Fibroblast of lung (primary cell): Measurements from ENCODE around the gene S100A2. TPM values are rescaled to one million over a fixed set of nuclear protein-coding genes. Genes with fewer than 3 reads are reported as not detected.
"Not testable (repeated sequence)": the region's sequence is repeated elsewhere in the genome, so short reads cannot be mapped to it uniquely, and the experiment has no call there.

ENCODE experiments used
- DNase-seq, 2 donors: peaks; one replicate each; pipeline versions ENCODE4 v3.0.0 to v3.0.0-alpha.2; 2010; ENCODE audit warnings: low read depth in 2 of 2
- H2AFZ ChIP-seq: 2 replicates; pipeline ENCODE4 v1.5.1; 2012; ENCODE audit warnings: low read length, control low read depth, inconsistent platforms
- H3K27ac ChIP-seq: 2 replicates; pipeline ENCODE4 v1.5.1; 2011; ENCODE audit warnings: low read length, control low read depth; ENCODE audit not compliant: insufficient read depth
- H3K27me3 ChIP-seq: 2 replicates; pipeline ENCODE4 v1.5.1; 2011; ENCODE audit warnings: mild to moderate bottlenecking, low read length; ENCODE audit not compliant: control insufficient read depth, insufficient read depth
- H3K36me3 ChIP-seq: 2 replicates; pipeline ENCODE4 v1.5.1; 2011; ENCODE audit warnings: low read length; ENCODE audit not compliant: control insufficient read depth, insufficient read depth
- H3K4me1 ChIP-seq: 2 replicates; pipeline ENCODE4 v1.5.1; 2011; ENCODE audit warnings: low read length; ENCODE audit not compliant: control insufficient read depth, insufficient read depth; ENCODE audit errors: extremely low read depth
- H3K4me2 ChIP-seq: 2 replicates; pipeline ENCODE4 v1.5.1; 2011; ENCODE audit warnings: low read length, control low read depth; ENCODE audit not compliant: insufficient read depth; ENCODE audit errors: extremely low read depth
- H3K4me3 ChIP-seq, 4 experiments: fragments of 200-600 bp in 1 of 4; sonication (generic) in 1 of 4; replicated peaks in 1 of 4; 2 replicates each; pipeline ENCODE4 v1.5.1; 2011 to 2016; ENCODE audit warnings: low read length in 4 of 4, low read depth in 3 of 4, mild to moderate bottlenecking in 3 of 4, control low read depth in 2 of 4, inconsistent platforms in 1 of 4, mixed read lengths in 1 of 4; ENCODE audit not compliant: insufficient read depth in 1 of 4; ENCODE audit errors: control extremely low read depth in 1 of 4
- H3K79me2 ChIP-seq: 2 replicates; pipeline ENCODE4 v1.5.1; 2012; ENCODE audit warnings: mild to moderate bottlenecking, low read length, inconsistent platforms; ENCODE audit not compliant: control insufficient read depth, insufficient read depth
- H3K9ac ChIP-seq: 2 replicates; pipeline ENCODE4 v1.5.1; 2011; ENCODE audit warnings: mild to moderate bottlenecking, low read length, control low read depth; ENCODE audit not compliant: insufficient read depth
- H3K9me3 ChIP-seq: 2 replicates; pipeline ENCODE4 v1.5.1; 2012; ENCODE audit warnings: low read depth, low read length; ENCODE audit not compliant: control insufficient read depth, insufficient read depth
- H4K20me1 ChIP-seq: 2 replicates; pipeline ENCODE4 v1.5.1; 2011; ENCODE audit warnings: low read length; ENCODE audit not compliant: control insufficient read depth, insufficient read depth; ENCODE audit errors: extremely low read depth
- EZH2 ChIP-seq: IDR thresholded peaks from 2 replicates; pipeline ENCODE4 v1.5.1; 2012; ENCODE audit warnings: low read length, control low read depth, mild to moderate bottlenecking; ENCODE audit errors: missing control alignments
- polyA plus RNA-seq, 2 donors: library from polyadenylated mRNA; depleted of rRNA in 1 of 2; stranded (reverse) in 1 of 2; unstranded in 1 of 2; fragments of >200 nt; gene quantifications; 2 replicates each; pipeline ENCODE4 v1.2.1, GENCODE V29; 2011 to 2012; ENCODE audit warnings: missing spikeins in 1 of 2
- total RNA-seq: library from RNA; depleted of rRNA; stranded (reverse); fragments of >200 nt; gene quantifications from 2 replicates; pipeline ENCODE4 v1.2.1, GENCODE V29; 2014
- TF ChIP-seq, protein P1 (sequence below), 2 donors: IDR thresholded peaks in 1 of 2; conservative IDR thresholded peaks in 1 of 2; 1 replicate in 1 of 2; 2 replicates in 1 of 2; pipeline ENCODE4 v1.5.1; 2011 to 2012; ENCODE audit warnings: low read length in 2 of 2, control low read depth in 1 of 2, inconsistent platforms in 1 of 2, low read depth in 1 of 2, mild to moderate bottlenecking in 1 of 2

Gene S100A2
- total and polyA plus RNA-seq, 2 donors (not counting 1 experiment from before 2014, with no cell fraction given): 3.6 to 4.8 TPM

DNA sequence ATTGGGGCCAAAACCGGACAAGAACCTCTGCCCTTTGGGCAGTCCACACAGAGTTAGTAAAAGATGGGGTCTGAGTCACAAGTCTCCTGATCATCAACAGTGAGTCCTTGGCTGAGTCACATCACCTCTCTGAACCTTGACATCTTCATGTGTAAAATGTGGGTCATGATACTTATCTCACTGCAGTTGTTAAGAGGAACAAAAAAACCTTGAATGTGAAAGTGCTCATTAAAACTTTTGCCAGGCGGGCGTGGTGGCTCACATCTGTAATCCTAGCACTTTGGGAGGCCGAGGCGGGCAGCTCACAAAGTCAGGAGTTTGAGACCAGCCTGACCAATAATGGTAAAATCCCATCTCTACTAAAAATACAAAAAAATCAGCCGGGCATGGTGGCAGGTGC is 31.6 kb upstream of the S100A2 start:
- Histone ChIP-seq H4K20me1 (no peaks in the 10 kb centered on the region), H3K9ac (no peak overlapping the region), H2AFZ (no peak overlapping the region), H3K79me2 (no peaks in the 10 kb centered on the region), H3K4me2 (no peak overlapping the region), H3K9me3 (no peaks in the 10 kb centered on the region), H3K27ac (peak overlapping the region; percentile 41), H3K27me3 (no peaks in the 10 kb centered on the region), H3K4me3 (no peak overlapping the region), H3K4me1 (peaks cover 17% of the 10 kb centered on the region), H3K36me3 (no peaks in the 10 kb centered on the region)
- DNase-seq: peak; percentile 50 to 60
- no peak for TF ChIP-seq EZH2
- TF ChIP-seq, protein P1, sequence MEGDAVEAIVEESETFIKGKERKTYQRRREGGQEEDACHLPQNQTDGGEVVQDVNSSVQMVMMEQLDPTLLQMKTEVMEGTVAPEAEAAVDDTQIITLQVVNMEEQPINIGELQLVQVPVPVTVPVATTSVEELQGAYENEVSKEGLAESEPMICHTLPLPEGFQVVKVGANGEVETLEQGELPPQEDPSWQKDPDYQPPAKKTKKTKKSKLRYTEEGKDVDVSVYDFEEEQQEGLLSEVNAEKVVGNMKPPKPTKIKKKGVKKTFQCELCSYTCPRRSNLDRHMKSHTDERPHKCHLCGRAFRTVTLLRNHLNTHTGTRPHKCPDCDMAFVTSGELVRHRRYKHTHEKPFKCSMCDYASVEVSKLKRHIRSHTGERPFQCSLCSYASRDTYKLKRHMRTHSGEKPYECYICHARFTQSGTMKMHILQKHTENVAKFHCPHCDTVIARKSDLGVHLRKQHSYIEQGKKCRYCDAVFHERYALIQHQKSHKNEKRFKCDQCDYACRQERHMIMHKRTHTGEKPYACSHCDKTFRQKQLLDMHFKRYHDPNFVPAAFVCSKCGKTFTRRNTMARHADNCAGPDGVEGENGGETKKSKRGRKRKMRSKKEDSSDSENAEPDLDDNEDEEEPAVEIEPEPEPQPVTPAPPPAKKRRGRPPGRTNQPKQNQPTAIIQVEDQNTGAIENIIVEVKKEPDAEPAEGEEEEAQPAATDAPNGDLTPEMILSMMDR (conservative IDR thresholded peaks at IDR 0.05 in 1 of 2, IDR thresholded peaks at IDR 0.05 in 1 of 2; ENCODE audit: low read depth in 1 of 2, low read length in 2 of 2): no peak

DNA sequence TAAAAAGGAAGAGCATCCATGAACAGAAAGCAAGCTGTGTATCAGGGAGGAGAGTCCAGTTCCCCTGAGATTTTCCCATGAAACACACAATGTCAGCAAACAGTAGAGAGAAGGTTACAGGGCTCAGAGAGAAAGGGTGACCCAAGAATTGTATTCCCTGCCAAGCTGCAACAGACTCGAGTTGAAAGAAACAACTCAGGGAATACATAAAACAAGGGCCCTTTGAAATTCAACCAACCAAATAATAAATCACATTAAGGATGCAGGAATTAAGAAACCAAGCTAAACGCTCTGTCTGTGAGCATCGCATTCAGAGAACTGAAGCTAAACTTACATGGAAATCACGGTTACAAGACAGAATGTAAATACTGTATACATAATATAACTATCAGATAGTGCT is 27.1 kb upstream of the S100A2 start:
- Histone ChIP-seq H4K20me1 (no peaks in the 10 kb centered on the region), H2AFZ (no peak overlapping the region), H3K36me3 (no peaks in the 10 kb centered on the region), H3K9me3 (no peaks in the 10 kb centered on the region), H3K27ac (no peak overlapping the region), H3K9ac (no peak overlapping the region), H3K4me2 (no peak overlapping the region), H3K79me2 (no peaks in the 10 kb centered on the region), H3K4me3 (no peak overlapping the region), H3K27me3 (no peaks in the 10 kb centered on the region), H3K4me1 (peaks cover 1% of the 10 kb centered on the region)
- no peak for DNase-seq
- TF ChIP-seq, protein P1 (conservative IDR thresholded peaks at IDR 0.05 in 1 of 2, IDR thresholded peaks at IDR 0.05 in 1 of 2; ENCODE audit: low read depth in 1 of 2, low read length in 2 of 2): no peak
- no peak for TF ChIP-seq EZH2

DNA sequence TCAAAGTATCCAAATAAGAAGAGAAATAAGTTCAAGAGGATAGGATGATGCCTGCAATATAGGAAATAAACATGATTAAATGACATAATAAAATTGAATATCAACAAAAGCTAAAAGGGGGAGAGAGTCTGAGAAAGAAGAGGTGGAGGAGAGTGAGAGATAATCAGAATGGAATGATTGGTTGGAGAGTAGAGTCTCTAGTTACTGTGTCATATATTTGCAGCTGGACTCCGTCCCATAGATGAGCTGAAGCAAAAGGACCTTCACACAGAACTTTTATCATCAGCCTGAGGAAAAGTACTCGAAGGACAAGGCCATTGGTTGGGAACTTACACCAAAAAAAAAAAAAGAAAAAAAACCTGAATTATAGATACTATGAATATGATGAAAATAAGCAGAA is 22.8 kb upstream of the S100A2 start:
- Histone ChIP-seq H3K36me3 (no peaks in the 10 kb centered on the region), H3K27me3 (no peaks in the 10 kb centered on the region), H3K4me2 (no peak overlapping the region), H3K9me3 (no peaks in the 10 kb centered on the region), H3K79me2 (no peaks in the 10 kb centered on the region), H3K4me1 (peaks cover 2% of the 10 kb centered on the region), H2AFZ (no peak overlapping the region), H3K9ac (no peak overlapping the region), H3K27ac (no peak overlapping the region), H4K20me1 (no peaks in the 10 kb centered on the region), H3K4me3 (no peak overlapping the region)
- no peak for DNase-seq
- TF ChIP-seq, protein P1 (conservative IDR thresholded peaks at IDR 0.05 in 1 of 2, IDR thresholded peaks at IDR 0.05 in 1 of 2; ENCODE audit: low read depth in 1 of 2, low read length in 2 of 2): no peak
- TF ChIP-seq EZH2: no peak

DNA sequence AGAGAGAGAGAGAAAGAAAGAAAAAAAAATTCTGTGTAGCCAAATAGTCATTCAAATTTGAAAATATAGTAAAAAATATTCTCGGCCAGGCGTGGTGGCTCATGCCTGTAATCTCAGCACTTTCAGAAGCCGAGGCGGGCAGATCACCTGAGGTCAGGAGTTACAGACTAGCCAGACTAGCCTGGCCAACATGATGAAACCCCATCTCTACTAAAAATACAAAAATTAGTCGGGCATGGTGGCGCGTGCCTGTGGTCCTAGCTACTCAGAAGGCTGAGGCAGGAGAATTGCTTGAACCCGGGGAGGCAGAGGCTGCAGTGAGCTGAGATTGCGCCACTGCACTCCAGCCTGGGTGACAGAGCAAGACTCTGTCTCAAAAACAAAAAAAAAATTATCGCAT is 22.4 kb upstream of the S100A2 start:
- H2AFZ ChIP-seq, H3K4me3 ChIP-seq, H3K9ac ChIP-seq, H4K20me1 ChIP-seq, H3K9me3 ChIP-seq, H3K4me2 ChIP-seq, H3K79me2 ChIP-seq, H3K27me3 ChIP-seq, H3K27ac ChIP-seq, H3K36me3 ChIP-seq, DNase-seq, H3K4me1 ChIP-seq: not testable (repeated sequence)
